SU-DHL-6 (cell line): ENCODE results near the gene USP31.

Experiments
- CTCF ChIP-seq: fragments of 200-600 bp; sonication (generic); IDR thresholded peaks from one replicate; pipeline ENCODE4 v1.5.1; 2017; ENCODE audit warnings: antibody characterized with exemption, mild to moderate bottlenecking, low read length, moderate library complexity; ENCODE audit not compliant: insufficient read depth, poor library complexity, severe bottlenecking
- EZH2phosphoT487 ChIP-seq: fragments of 200-600 bp; sonication (generic), shearing (Covaris generic); conservative IDR thresholded peaks from 2 replicates; pipeline ENCODE4 v1.6.1; 2018; ENCODE audit warnings: mild to moderate bottlenecking, antibody characterized with exemption, low read length, moderate library complexity, mixed read lengths

GRCh38 chr16:23061669-23062068 is 87.6 kb downstream of the USP31 start:
- TF ChIP-seq CTCF (no peak), EZH2phosphoT487 (no peak)
